GM12872 (cell line): Measurements from ENCODE around the gene PTPRE.

ENCODE experiments used
- TF ChIP-seq, protein P1 (sequence below): IDR thresholded peaks from 3 replicates; pipeline ENCODE4 v1.5.1; 2011; ENCODE audit warnings: low read depth, mild to moderate bottlenecking, low read length, moderate library complexity; ENCODE audit not compliant: insufficient read depth

Gene PTPRE

DNA sequence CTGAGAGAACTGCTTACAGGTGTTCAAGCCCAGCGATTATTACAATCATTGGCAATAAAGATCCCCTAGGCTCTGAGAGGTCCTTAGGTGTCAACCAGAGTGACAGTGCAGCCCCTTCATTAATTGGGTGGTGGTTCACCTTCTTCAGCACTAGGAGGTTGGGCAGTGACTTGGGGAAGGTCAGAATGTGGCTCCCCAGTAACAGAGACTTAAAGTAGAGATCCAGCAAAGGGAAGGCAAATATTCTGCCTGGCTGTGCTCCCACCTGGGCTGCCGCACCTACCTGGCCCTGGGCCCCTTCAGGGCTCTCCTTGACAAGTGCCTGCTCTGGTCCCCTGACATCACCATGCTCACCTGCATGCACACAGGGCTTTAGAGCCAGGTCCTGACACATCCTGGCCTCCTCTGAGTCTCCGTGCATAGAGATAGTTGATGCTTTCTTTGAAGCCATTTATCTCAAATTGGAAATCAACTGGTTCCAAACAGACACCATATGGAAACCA is 16.0 kb upstream of the PTPRE start:
- TF ChIP-seq, protein P1, sequence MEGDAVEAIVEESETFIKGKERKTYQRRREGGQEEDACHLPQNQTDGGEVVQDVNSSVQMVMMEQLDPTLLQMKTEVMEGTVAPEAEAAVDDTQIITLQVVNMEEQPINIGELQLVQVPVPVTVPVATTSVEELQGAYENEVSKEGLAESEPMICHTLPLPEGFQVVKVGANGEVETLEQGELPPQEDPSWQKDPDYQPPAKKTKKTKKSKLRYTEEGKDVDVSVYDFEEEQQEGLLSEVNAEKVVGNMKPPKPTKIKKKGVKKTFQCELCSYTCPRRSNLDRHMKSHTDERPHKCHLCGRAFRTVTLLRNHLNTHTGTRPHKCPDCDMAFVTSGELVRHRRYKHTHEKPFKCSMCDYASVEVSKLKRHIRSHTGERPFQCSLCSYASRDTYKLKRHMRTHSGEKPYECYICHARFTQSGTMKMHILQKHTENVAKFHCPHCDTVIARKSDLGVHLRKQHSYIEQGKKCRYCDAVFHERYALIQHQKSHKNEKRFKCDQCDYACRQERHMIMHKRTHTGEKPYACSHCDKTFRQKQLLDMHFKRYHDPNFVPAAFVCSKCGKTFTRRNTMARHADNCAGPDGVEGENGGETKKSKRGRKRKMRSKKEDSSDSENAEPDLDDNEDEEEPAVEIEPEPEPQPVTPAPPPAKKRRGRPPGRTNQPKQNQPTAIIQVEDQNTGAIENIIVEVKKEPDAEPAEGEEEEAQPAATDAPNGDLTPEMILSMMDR, result no peak

DNA sequence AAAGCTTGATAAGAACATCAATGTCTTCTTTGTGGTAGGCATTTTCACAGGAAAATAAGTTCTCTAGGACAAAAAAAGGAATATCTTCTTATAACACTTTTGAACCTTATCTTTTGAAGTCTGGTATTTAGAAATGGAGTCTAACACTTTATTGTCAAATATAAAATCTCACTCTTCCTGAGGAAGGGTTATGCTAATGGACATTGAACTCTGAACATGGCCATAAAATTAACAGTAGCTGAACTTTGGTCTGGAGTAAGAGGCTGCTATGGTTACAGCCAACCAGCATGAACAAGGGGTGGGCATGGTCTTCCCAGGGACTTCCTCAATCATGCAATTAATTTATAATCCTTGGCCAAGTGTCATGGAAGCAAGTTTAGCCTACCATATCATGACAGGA is 14.2 kb upstream of the PTPRE start, which contains the start of gene CLRN3:
TSS of gene CLRN3 (minus strand) at position 199 of the 400 bp plus-strand sequence. CDS start at position 42, 157 bp downstream.
- TF ChIP-seq, protein P1, result no peak

DNA sequence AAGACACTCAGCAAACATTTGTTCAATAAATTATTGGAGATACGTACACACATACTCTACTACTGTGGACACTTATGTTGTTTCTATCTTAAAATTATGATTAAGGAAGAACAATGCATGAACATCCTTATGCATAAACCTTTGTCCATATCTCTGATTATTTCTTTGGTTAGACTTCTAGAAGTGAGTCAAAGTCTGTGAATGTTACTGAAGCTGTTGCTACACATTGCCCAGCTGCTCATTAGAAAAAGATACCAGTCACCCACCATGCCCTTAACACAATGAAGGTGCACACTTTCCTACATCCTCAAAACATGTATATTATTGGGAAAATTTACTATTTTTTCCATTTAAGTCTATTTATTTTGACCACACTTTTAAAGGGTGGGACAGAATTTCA is 12.8 kb upstream of the PTPRE start:
- TF ChIP-seq, protein P1, result no peak

- TF ChIP-seq, protein P1, result no peak
Measured at GRCh38 chr10:127896590-127896989, 10.3 kb upstream of the PTPRE start.

- TF ChIP-seq, protein P1, result no peak
Measured at GRCh38 chr10:127897177-127897576, 9.7 kb upstream of the PTPRE start.

GRCh38 chr10:127899766-127900387 is 7.0 kb upstream of the PTPRE start:
- TF ChIP-seq, protein P1, result no peak

DNA sequence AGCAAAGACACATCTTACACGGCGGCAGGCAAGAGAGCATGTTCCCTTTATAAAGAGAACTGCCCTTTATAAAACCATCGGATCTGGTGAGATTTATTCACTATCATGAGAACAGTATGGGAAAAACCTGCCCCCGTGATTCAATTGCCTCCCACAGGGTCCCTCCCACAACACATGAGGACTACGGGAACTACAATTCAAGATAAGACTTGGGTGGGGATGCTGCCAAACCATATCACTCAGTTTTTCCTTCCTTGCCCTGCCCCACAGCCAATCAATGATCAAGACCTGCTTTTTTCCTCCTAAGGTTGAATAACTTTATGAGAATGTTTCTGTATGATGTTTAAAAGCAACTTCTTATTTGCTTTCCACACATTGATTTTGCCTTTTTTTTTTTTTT is 3.1 kb upstream of the PTPRE start:
- TF ChIP-seq, protein P1, result no peak
